Keratinocyte (primary cell): Measurements from ENCODE around the gene MRPS10. TPM values are rescaled to one million over a fixed set of nuclear protein-coding genes. Genes with fewer than 3 reads are reported as not detected.
A peak's percentile ranks its signal among the peaks of the same experiment; 100 is the strongest.
"Not testable (repeated sequence)": the region's sequence is repeated elsewhere in the genome, so short reads cannot be mapped to it uniquely, and the experiment has no call there.

Experiments
- DNase-seq: peaks from one replicate; pipeline ENCODE4 v3.0.0-alpha.2; 2011; ENCODE audit warnings: low read depth, missing footprints, low spot score
- FAIRE-seq: peaks from 2 replicates; lab custom pipeline; 2011; peaks lifted over from hg19 to GRCh38; lab: Jason Lieb, UNC
- H2AFZ ChIP-seq: 2 replicates; pipeline ENCODE4 v1.6.0; 2012; ENCODE audit warnings: low read length, control low read depth, inconsistent platforms; ENCODE audit not compliant: control insufficient read depth
- H3K27ac ChIP-seq: 2 replicates; pipeline ENCODE4 v1.5.1; 2011; ENCODE audit warnings: low read length; ENCODE audit not compliant: control insufficient read depth, insufficient read depth
- H3K27me3 ChIP-seq: 3 replicates; pipeline ENCODE4 v1.6.0; 2011; ENCODE audit warnings: low read length; ENCODE audit not compliant: control insufficient read depth, insufficient read depth; ENCODE audit errors: extremely low read depth
- H3K36me3 ChIP-seq, 2 experiments: 2 replicates in 1 of 2; 3 replicates in 1 of 2; pipeline ENCODE4 v1.5.1; 2011; ENCODE audit warnings: low read length in 2 of 2, mild to moderate bottlenecking in 1 of 2; ENCODE audit not compliant: control insufficient read depth in 2 of 2, insufficient read depth in 2 of 2; ENCODE audit errors: extremely low read depth in 1 of 2
- H3K4me1 ChIP-seq: 3 replicates; pipeline ENCODE4 v1.5.1; 2011; ENCODE audit warnings: low read length; ENCODE audit not compliant: control insufficient read depth, insufficient read depth; ENCODE audit errors: extremely low read depth
- H3K4me2 ChIP-seq: 3 replicates; pipeline ENCODE4 v1.6.0; 2011; ENCODE audit warnings: low read depth, low read length; ENCODE audit not compliant: control insufficient read depth, insufficient read depth; ENCODE audit errors: extremely low read depth
- H3K4me3 ChIP-seq, 3 experiments: fragments of 200-600 bp in 1 of 3; sonication (generic) in 1 of 3; 2 replicates in 2 of 3; 3 replicates in 1 of 3; pipeline ENCODE4 v1.5.1; 2011 to 2016; ENCODE audit warnings: low read length in 3 of 3, mild to moderate bottlenecking in 3 of 3, control low read depth in 2 of 3, inconsistent platforms in 1 of 3, low read depth in 1 of 3, mixed read lengths in 1 of 3, mixed run types in 1 of 3, moderate library complexity in 1 of 3; ENCODE audit not compliant: control insufficient read depth in 2 of 3, insufficient read depth in 2 of 3; ENCODE audit errors: extremely low read depth in 1 of 3
- H3K79me2 ChIP-seq: 2 replicates; pipeline ENCODE4 v1.6.0; 2012; ENCODE audit warnings: low read length; ENCODE audit not compliant: control insufficient read depth, insufficient read depth
- H3K9ac ChIP-seq: 3 replicates; pipeline ENCODE4 v1.6.0; 2011; ENCODE audit warnings: low read length; ENCODE audit not compliant: control insufficient read depth, insufficient read depth; ENCODE audit errors: extremely low read depth
- H3K9me1 ChIP-seq: 3 replicates; pipeline ENCODE4 v1.6.0; 2011; ENCODE audit warnings: low read length; ENCODE audit not compliant: control insufficient read depth, insufficient read depth; ENCODE audit errors: extremely low read depth
- H3K9me3 ChIP-seq: 2 replicates; pipeline ENCODE4 v1.5.1; 2012; ENCODE audit warnings: low read depth, low read length; ENCODE audit not compliant: control insufficient read depth
- H4K20me1 ChIP-seq: 3 replicates; pipeline ENCODE4 v1.6.0; 2011; ENCODE audit warnings: low read length; ENCODE audit not compliant: control insufficient read depth, insufficient read depth; ENCODE audit errors: extremely low read depth
- EZH2 ChIP-seq: IDR thresholded peaks from one replicate; pipeline ENCODE4 v1.6.1; 2012; ENCODE audit warnings: inconsistent platforms, mild to moderate bottlenecking, low read length, moderate library complexity
- dilution Hi-C: fragments of 300-500 bp; cut with MboI; formaldehyde crosslinking; loops from one replicate; pipeline ENCODE4 v1.7.0; 2020; ENCODE audit warnings: low sequenced_read_pairs; ENCODE audit not compliant: extremely low pct_ligation_motif_present
- polyA plus RNA-seq, 5 experiments: library from polyadenylated mRNA; depleted of rRNA in 3 of 5; stranded (reverse) in 3 of 5; stranded (forward) in 1 of 5; unstranded in 1 of 5; fragments of >200 nt; gene quantifications; 1 replicate in 1 of 5; 2 replicates in 3 of 5; 3 replicates in 1 of 5; pipeline versions ENCODE4 v1.2.1 to v1.2.3, GENCODE V29; 2011 to 2012; ENCODE audit warnings: missing spikeins in 2 of 5, low read depth in 1 of 5, low replicate concordance in 1 of 5
- TF ChIP-seq, protein P1 (sequence below), 3 experiments: IDR thresholded peaks in 1 of 3; conservative IDR thresholded peaks in 1 of 3; optimal IDR thresholded peaks in 1 of 3; 2 replicates in 2 of 3; 3 replicates in 1 of 3; pipeline versions ENCODE3 to v1.5.1; 2011; ENCODE audit warnings: low read length in 3 of 3, mild to moderate bottlenecking in 3 of 3, moderate library complexity in 2 of 3, control low read depth in 1 of 3, inconsistent platforms in 1 of 3; ENCODE audit not compliant: insufficient read depth in 2 of 3; ENCODE audit errors: extremely low read depth in 1 of 3

MRPS10 gene
- polyA plus RNA-seq, 1 donor (not counting 4 experiments of a cell fraction or from before 2014, with no cell fraction given) = 80.1 TPM

DNA sequence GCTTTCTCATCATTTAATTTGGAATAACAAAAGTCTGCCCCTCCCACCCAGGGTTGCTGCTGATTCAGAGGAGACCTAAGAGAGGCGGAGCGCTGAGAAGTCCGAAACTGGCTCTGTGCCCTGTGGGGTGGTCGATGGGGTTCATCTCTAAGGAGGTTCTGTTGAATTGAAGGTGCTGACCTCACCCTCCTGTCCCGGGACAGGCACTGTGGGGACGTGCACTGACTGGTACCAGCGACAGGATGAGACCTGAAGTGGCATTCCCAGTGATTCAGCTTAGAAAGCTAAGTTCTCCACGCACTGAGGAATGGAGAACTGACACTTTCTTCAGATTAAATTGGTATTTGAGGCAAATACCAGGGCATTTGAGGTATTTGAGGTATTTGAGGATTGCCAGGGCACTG lies 24.2 kb downstream of the MRPS10 start:
- peak; percentile 71 for DNase-seq
- Histone ChIP-seq H3K9ac (no peak overlapping the region), H3K4me2 (peak overlapping the region; percentile 43), H3K9me3 (no peaks in the 10 kb centered on the region), H3K27me3 (no peaks in the 10 kb centered on the region), H3K36me3 (no peaks in the 10 kb centered on the region), H3K79me2 (no peaks in the 10 kb centered on the region), H3K4me3 (no peak overlapping the region), H3K4me1 (peaks cover 22% of the 10 kb centered on the region), H4K20me1 (no peaks in the 10 kb centered on the region), H2AFZ (no peak overlapping the region), H3K9me1 (peaks cover 2% of the 10 kb centered on the region), H3K27ac (no peak overlapping the region)
- TF ChIP-seq EZH2 = no peak
- TF ChIP-seq, protein P1, sequence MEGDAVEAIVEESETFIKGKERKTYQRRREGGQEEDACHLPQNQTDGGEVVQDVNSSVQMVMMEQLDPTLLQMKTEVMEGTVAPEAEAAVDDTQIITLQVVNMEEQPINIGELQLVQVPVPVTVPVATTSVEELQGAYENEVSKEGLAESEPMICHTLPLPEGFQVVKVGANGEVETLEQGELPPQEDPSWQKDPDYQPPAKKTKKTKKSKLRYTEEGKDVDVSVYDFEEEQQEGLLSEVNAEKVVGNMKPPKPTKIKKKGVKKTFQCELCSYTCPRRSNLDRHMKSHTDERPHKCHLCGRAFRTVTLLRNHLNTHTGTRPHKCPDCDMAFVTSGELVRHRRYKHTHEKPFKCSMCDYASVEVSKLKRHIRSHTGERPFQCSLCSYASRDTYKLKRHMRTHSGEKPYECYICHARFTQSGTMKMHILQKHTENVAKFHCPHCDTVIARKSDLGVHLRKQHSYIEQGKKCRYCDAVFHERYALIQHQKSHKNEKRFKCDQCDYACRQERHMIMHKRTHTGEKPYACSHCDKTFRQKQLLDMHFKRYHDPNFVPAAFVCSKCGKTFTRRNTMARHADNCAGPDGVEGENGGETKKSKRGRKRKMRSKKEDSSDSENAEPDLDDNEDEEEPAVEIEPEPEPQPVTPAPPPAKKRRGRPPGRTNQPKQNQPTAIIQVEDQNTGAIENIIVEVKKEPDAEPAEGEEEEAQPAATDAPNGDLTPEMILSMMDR (optimal IDR thresholded peaks at IDR 0.05 in 1 of 3, IDR thresholded peaks at IDR 0.05 in 1 of 3, conservative IDR thresholded peaks at IDR 0.05 in 1 of 3; ENCODE audit: extremely low read depth in 1 of 3, insufficient read depth in 2 of 3, low read length in 3 of 3) = no peak
- dilution Hi-C loops = no loop called here
- FAIRE-seq = peak; percentile 69

DNA sequence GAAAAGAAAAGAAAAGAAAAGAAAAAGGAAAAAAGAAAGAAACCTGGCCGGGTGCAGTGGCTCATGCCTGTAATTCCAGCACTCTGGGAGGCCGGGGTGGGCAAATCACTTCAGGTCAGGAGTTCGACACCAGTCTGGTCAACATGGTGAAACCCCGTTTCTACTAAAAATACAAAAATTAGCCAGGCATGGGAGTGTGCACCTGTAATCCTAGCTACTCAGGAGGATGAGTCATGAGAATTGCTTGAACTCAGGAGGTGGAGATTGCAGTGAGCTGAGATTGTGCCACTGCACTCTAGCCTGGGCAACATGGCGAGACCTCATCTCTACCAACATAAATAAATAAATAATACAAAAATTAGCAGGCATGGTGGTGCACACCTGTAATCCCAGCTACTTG lies 25.3 kb downstream of the MRPS10 start:
- H4K20me1 ChIP-seq, H3K4me3 ChIP-seq, H3K79me2 ChIP-seq, H3K9me3 ChIP-seq, dilution Hi-C loops, H2AFZ ChIP-seq, H3K9me1 ChIP-seq, H3K27me3 ChIP-seq, H3K27ac ChIP-seq, DNase-seq, H3K9ac ChIP-seq, H3K36me3 ChIP-seq: not testable (repeated sequence)
- Histone ChIP-seq H3K4me1 (peaks cover 16% of the 10 kb centered on the region), H3K4me2 (peak overlapping the region; percentile 33)
- FAIRE-seq = peak; percentile 48

DNA sequence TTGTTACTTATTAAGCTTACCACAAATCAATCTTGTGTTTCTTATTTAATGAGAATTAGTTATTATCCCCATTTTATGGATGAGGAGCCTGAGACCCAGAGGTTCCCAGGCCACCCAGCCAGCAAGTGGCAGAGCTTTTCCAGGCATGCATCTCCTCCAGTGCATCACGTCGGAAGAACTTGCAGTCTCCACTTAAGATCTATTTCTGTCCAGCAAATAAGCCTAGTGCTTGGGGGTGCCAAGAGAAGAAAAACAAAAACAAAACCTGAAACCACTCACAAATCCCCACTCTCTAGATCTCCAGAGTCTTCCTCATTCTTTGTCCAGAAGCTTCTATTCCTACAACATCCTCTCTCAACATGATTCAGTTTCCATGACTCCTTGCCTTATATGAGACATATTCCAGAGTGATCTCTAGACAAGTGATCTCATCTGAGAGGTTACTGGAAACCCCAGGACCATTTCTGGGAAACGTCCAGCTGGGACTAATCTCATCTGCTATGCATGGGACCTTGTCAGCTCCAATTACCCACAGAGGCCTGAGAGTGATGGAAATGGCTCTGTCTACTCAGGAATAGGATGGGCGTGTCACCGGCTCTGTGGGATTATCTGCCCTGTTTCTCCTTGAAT lies 27.0 kb downstream of the MRPS10 start:
- FAIRE-seq (no peak), DNase-seq (no peak)
- dilution Hi-C loops = no loop called here
- Histone ChIP-seq H3K27ac (no peak overlapping the region), H2AFZ (no peak overlapping the region), H3K9me1 (peaks cover 2% of the 10 kb centered on the region), H3K79me2 (no peaks in the 10 kb centered on the region), H3K36me3 (no peaks in the 10 kb centered on the region), H3K9me3 (no peaks in the 10 kb centered on the region), H3K4me2 (no peak overlapping the region), H3K27me3 (no peaks in the 10 kb centered on the region), H3K9ac (no peak overlapping the region), H3K4me3 (no peak overlapping the region), H3K4me1 (peaks cover 16% of the 10 kb centered on the region), H4K20me1 (no peaks in the 10 kb centered on the region)
- no peak for TF ChIP-seq EZH2
- TF ChIP-seq, protein P1 (optimal IDR thresholded peaks at IDR 0.05 in 1 of 3, IDR thresholded peaks at IDR 0.05 in 1 of 3, conservative IDR thresholded peaks at IDR 0.05 in 1 of 3; ENCODE audit: extremely low read depth in 1 of 3, insufficient read depth in 2 of 3, low read length in 3 of 3) = no peak
